Endothelial cell of umbilical vein (primary cell): ENCODE measurements around the gene C10orf143. TPM values are rescaled to one million over a fixed set of nuclear protein-coding genes. Genes with fewer than 3 reads are reported as not detected.

Experiments
- BruUV-seq: library from RNA; stranded (reverse); fragments of 400-500 nt; replicated peaks from 2 replicates; lab custom pipeline; 2021; lab: Mats Ljungman, UMichigan
- CTCF ChIA-PET: fragments of 300-600, 350-600 bp; sonication (Branson Sonifier 250); formaldehyde crosslinking; loops from one replicate; lab custom pipeline; 2021; ENCODE audit warnings: antibody characterized with exemption, inconsistent platforms; lab: Charles Lee
- POLR2A ChIA-PET: fragments of 300-600, 350-600 bp; sonication (Branson Sonifier 250); formaldehyde crosslinking; loops from one replicate; lab custom pipeline; 2021; ENCODE audit warnings: antibody characterized with exemption, inconsistent platforms; lab: Charles Lee
- DNase-seq: peaks from one replicate; pipeline ENCODE4 v3.0.0-alpha.2; 2011; ENCODE audit warnings: low read depth, low spot score
- FAIRE-seq: peaks from 2 replicates; lab custom pipeline; 2011; peaks lifted over from hg19 to GRCh38; lab: Jason Lieb, UNC
- H2AFZ ChIP-seq: 2 replicates; pipeline ENCODE4 v1.6.0; 2012; ENCODE audit warnings: low read depth, low read length, control low read depth, inconsistent platforms
- H3K27ac ChIP-seq: 2 replicates; pipeline ENCODE4 v1.5.1; 2011; ENCODE audit warnings: low read depth, mild to moderate bottlenecking, control low read depth, low read length, moderate library complexity; ENCODE audit not compliant: insufficient read depth
- H3K27me3 ChIP-seq, 2 experiments: 2 replicates each; pipeline versions ENCODE4 v1.6.0 to v1.6.1; 2011; ENCODE audit warnings: low read length in 2 of 2, mixed read lengths in 1 of 2; ENCODE audit not compliant: control insufficient read depth in 2 of 2, insufficient read depth in 2 of 2
- H3K36me3 ChIP-seq, 2 experiments: 2 replicates in 1 of 2; 3 replicates in 1 of 2; pipeline ENCODE4 v1.5.1; 2011; ENCODE audit warnings: low read length in 2 of 2, mild to moderate bottlenecking in 1 of 2, moderate library complexity in 1 of 2; ENCODE audit not compliant: control insufficient read depth in 2 of 2, insufficient read depth in 2 of 2; ENCODE audit errors: extremely low read depth in 1 of 2
- H3K4me1 ChIP-seq: 3 replicates; pipeline ENCODE4 v1.5.1; 2011; ENCODE audit warnings: mild to moderate bottlenecking, low read length; ENCODE audit not compliant: control insufficient read depth, insufficient read depth; ENCODE audit errors: extremely low read depth
- H3K4me2 ChIP-seq: 2 replicates; pipeline ENCODE4 v1.6.1; 2011; ENCODE audit warnings: low read length, control low read depth, mixed read lengths; ENCODE audit not compliant: insufficient read depth
- H3K4me3 ChIP-seq, 3 experiments: fragments of 200-600 bp in 1 of 3; sonication (generic), shearing (Covaris generic) in 1 of 3; replicated peaks in 1 of 3; 2 replicates each; pipeline ENCODE4 v1.5.1; 2011 to 2016; ENCODE audit warnings: control low read depth in 3 of 3, low read length in 3 of 3, mild to moderate bottlenecking in 2 of 3, inconsistent platforms in 1 of 3, low read depth in 1 of 3, moderate library complexity in 1 of 3; ENCODE audit not compliant: insufficient read depth in 1 of 3
- H3K79me2 ChIP-seq: 2 replicates; pipeline ENCODE4 v1.6.0; 2012; ENCODE audit warnings: low read length, inconsistent platforms; ENCODE audit not compliant: control insufficient read depth, insufficient read depth
- H3K9ac ChIP-seq: replicated peaks from 2 replicates; pipeline ENCODE3; 2011; ENCODE audit warnings: low read length, control low read depth; ENCODE audit not compliant: insufficient read depth; ENCODE audit errors: extremely low read depth
- H3K9me1 ChIP-seq: replicated peaks from 3 replicates; pipeline ENCODE4 v1.6.0; 2011; ENCODE audit warnings: mild to moderate bottlenecking, low read length; ENCODE audit not compliant: control insufficient read depth, insufficient read depth; ENCODE audit errors: extremely low read depth
- H3K9me3 ChIP-seq: replicated peaks from 2 replicates; pipeline ENCODE4 v1.5.1; 2012; ENCODE audit warnings: low read length, inconsistent platforms; ENCODE audit not compliant: control insufficient read depth, insufficient read depth
- H4K20me1 ChIP-seq: replicated peaks from 2 replicates; pipeline ENCODE3; 2011; ENCODE audit warnings: mild to moderate bottlenecking, low read length; ENCODE audit not compliant: control insufficient read depth, insufficient read depth; ENCODE audit errors: extremely low read depth
- EZH2 ChIP-seq: IDR thresholded peaks from 2 replicates; pipeline ENCODE4 v1.6.1; 2012; ENCODE audit warnings: borderline replicate concordance, low read depth, mild to moderate bottlenecking, moderate library complexity, low read length, inconsistent platforms; ENCODE audit not compliant: severe bottlenecking
- FOS ChIP-seq: IDR thresholded peaks from 2 replicates; pipeline ENCODE4 v1.6.1; 2011; ENCODE audit warnings: mild to moderate bottlenecking, low read length, moderate library complexity, borderline replicate concordance; ENCODE audit not compliant: insufficient read depth
- GATA2 ChIP-seq: IDR thresholded peaks from 2 replicates; pipeline ENCODE4 v1.7.0; 2011; ENCODE audit warnings: low read depth, mild to moderate bottlenecking, moderate library complexity, mixed read lengths, low read length; ENCODE audit not compliant: insufficient read length, insufficient read depth
- JUN ChIP-seq: IDR thresholded peaks from 2 replicates; pipeline ENCODE4 v1.6.1; 2011; ENCODE audit warnings: borderline replicate concordance, low read depth; ENCODE audit not compliant: insufficient read length, insufficient read depth
- MYC ChIP-seq: IDR thresholded peaks from one replicate; pipeline ENCODE4 v1.6.1; 2011; ENCODE audit warnings: mild to moderate bottlenecking, low read depth, low read length
- POLR2A ChIP-seq: IDR thresholded peaks from 2 replicates; pipeline ENCODE4 v1.6.1; 2012; ENCODE audit warnings: low read depth, mild to moderate bottlenecking, control low read depth, low read length
- POLR2AphosphoS5 ChIP-seq: IDR thresholded peaks from 2 replicates; pipeline ENCODE4 v1.6.1; 2012; ENCODE audit warnings: low read depth, mild to moderate bottlenecking, control low read depth, low read length, moderate library complexity; ENCODE audit not compliant: insufficient read depth
- dilution Hi-C: fragments of 300-500 bp; cut with MboI; formaldehyde crosslinking; loops from one replicate; pipeline ENCODE4 v1.15.0; 2019; ENCODE audit warnings: low sequenced_read_pairs; ENCODE audit not compliant: extremely low pct_ligation_motif_present
- intact Hi-C: fragments of 100-400 bp; cut with micrococcal nuclease; formaldehyde crosslinking; loops from one replicate; pipeline ENCODE4 v1.10.0; 2022
- polyA plus RNA-seq, 4 experiments: library from polyadenylated mRNA; depleted of rRNA in 3 of 4; stranded (reverse) in 3 of 4; unstranded in 1 of 4; fragments of >200 nt; gene quantifications; 2 replicates each; pipeline versions ENCODE4 v1.2.1 to v1.2.3, GENCODE V29; 2011 to 2012; ENCODE audit warnings: missing spikeins in 1 of 4
- total RNA-seq: library from RNA; stranded (reverse); gene quantifications from 2 replicates; pipeline ENCODE4 v1.2.3, GENCODE V29; 2021
- TF ChIP-seq, protein P1 (sequence below), 2 donors: IDR thresholded peaks; 1 replicate in 1 of 2; 2 replicates in 1 of 2; pipeline ENCODE4 v1.5.1; 2011; ENCODE audit warnings: low read length in 2 of 2, mild to moderate bottlenecking in 2 of 2, moderate library complexity in 2 of 2, control low read depth in 1 of 2, inconsistent platforms in 1 of 2, low read depth in 1 of 2; ENCODE audit not compliant: insufficient read depth in 1 of 2; ENCODE audit errors: extremely low read depth in 1 of 2
- TF ChIP-seq, protein P2 (sequence below): IDR thresholded peaks from 2 replicates; pipeline ENCODE4 v1.6.1; 2011; ENCODE audit not compliant: insufficient read depth, insufficient read length

C10orf143 gene
- total and polyA plus RNA-seq, 2 donors (not counting 3 experiments of a cell fraction or from before 2014, with no cell fraction given): 0.26 to 0.44 TPM

DNA sequence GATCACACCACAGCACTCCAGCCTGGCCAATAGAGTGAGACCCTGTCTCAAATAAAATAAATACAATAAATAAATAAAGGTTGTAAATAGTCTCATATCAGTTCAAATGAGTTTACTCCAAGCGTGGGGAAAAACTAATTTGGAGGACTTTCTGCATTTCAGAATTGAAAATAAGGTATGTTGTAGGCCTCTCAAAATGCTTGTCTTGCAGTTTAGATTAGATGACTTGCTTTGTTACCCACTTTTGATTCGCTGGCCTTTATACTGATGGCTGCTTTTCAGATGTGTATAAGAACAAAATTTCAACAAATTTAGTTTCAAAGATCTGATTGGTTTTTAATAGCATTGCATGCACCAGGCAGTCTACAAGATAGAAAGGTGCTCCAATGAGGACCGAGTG lies 2.2 kb upstream of the C10orf143 start:
- BruUV-seq: no TSS peak
- H3K27me3 ChIP-seq: no peaks in the 10 kb centered on the region
- no peak overlapping the region for H3K4me3 ChIP-seq
- H3K27ac ChIP-seq: no peak overlapping the region
- no peak overlapping the region for H3K4me2 ChIP-seq
- dilution Hi-C loops: no loop called here
- no peaks in the 10 kb centered on the region for H3K9me3 ChIP-seq
- CTCF ChIA-PET: interaction anchor here (2.9 to 3.6 kb wide), 2 partner anchors 12 to 15 kb away, joined by 23 to 26 read pairs; no protein-coding TSS in a partner anchor
- FAIRE-seq: no peak
- no peaks in the 10 kb centered on the region for H3K36me3 ChIP-seq
- H3K9ac ChIP-seq: no peak overlapping the region
- no peak for DNase-seq
- intact Hi-C loops: no loop called here
- H3K4me1 ChIP-seq: peaks cover 13% of the 10 kb centered on the region
- H2AFZ ChIP-seq: no peak overlapping the region
- no peaks in the 10 kb centered on the region for H4K20me1 ChIP-seq
- POLR2A ChIA-PET: no interaction called here
- no peaks in the 10 kb centered on the region for H3K9me1 ChIP-seq
- TF ChIP-seq EZH2 (no peak), JUN (no peak), POLR2AphosphoS5 (no peak), MYC (no peak), POLR2A (no peak), GATA2 (no peak), FOS (no peak)
- TF ChIP-seq, protein P1, sequence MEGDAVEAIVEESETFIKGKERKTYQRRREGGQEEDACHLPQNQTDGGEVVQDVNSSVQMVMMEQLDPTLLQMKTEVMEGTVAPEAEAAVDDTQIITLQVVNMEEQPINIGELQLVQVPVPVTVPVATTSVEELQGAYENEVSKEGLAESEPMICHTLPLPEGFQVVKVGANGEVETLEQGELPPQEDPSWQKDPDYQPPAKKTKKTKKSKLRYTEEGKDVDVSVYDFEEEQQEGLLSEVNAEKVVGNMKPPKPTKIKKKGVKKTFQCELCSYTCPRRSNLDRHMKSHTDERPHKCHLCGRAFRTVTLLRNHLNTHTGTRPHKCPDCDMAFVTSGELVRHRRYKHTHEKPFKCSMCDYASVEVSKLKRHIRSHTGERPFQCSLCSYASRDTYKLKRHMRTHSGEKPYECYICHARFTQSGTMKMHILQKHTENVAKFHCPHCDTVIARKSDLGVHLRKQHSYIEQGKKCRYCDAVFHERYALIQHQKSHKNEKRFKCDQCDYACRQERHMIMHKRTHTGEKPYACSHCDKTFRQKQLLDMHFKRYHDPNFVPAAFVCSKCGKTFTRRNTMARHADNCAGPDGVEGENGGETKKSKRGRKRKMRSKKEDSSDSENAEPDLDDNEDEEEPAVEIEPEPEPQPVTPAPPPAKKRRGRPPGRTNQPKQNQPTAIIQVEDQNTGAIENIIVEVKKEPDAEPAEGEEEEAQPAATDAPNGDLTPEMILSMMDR (IDR thresholded peaks at IDR 0.05; ENCODE audit: extremely low read depth in 1 of 2, insufficient read depth in 1 of 2, low read depth in 1 of 2, low read length in 2 of 2): no peak
- TF ChIP-seq, protein P2, sequence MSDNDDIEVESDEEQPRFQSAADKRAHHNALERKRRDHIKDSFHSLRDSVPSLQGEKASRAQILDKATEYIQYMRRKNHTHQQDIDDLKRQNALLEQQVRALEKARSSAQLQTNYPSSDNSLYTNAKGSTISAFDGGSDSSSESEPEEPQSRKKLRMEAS: no peak
- peaks cover 1% of the 10 kb centered on the region for H3K79me2 ChIP-seq
